ENCODE data around the gene HTT. TPM values are rescaled to one million over a fixed set of nuclear protein-coding genes. Genes with fewer than 3 reads are reported as not detected.
"Not testable (repeated sequence)": the region's sequence is repeated elsewhere in the genome, so short reads cannot be mapped to it uniquely, and the experiment has no call there.

Gene HTT
- total RNA-seq, 1 donor from 2014 or later, result 50.1 TPM

DNA sequence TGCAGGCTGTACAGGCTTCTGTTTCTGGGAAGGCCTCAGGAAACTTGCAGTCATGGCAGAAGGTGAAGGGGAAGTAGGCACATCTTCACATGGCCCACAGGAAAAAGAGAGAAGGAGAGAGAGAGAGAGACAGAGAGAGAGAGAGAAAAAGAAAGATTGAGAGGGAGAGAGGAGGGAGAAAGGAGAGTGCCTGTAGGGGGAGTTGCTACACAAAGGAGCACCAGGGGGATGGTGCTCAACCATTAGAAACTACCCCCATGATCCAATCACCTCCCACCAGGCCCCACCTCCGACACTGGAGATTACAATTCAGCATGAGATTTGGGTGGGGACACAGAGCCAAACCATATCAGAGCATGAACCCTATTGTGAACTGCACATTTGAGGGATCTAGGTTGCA, 76.8 kb downstream of the HTT start:
- FAIRE-seq; DNase-seq (ENCODE audit: low spot score in 2 of 2): not testable (repeated sequence)

DNA sequence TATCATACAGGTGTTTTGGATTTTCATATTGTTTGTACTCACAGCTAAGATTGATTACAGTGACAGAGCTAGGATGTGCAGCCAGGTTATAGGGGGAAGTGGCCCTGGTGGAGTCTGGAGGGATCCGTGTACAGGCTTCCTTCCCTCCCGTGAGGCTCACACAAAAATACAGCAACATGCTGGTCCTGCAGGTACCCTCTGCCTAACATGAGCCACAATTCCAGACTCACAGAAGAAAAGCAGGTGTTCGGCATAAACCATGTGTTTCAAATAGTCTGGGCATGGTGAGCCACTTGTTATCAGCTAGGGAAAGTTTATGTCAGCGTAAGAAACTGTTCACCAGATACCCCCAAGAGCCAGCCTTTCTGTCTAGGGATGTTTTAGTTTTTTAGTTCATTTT, 82.9 kb downstream of the HTT start:
- FAIRE-seq (no peak), DNase-seq (ENCODE audit: low spot score in 2 of 2) (no peak)

DNA sequence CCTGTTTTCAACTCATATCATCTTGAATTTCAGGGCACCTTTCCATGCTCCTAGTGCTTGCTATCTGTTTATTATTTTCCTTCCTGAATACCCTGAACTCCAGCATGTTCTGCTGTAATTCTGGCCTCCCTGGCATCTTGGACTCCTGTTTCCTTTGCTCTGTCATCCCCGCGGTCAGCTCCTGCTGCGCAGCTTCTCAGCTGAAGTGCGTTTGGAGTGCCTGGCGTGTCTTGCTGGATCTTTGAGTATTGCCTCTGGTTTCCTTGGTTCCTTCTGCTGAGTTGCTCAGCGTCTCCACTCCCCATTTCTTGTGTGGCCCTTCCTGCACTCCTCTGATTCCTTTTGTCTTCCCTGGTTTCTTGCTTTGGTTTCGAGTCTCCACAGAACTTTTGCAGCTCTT, 84.4 kb downstream of the HTT start:
- DNase-seq (ENCODE audit: low spot score in 2 of 2), result no peak

DNA sequence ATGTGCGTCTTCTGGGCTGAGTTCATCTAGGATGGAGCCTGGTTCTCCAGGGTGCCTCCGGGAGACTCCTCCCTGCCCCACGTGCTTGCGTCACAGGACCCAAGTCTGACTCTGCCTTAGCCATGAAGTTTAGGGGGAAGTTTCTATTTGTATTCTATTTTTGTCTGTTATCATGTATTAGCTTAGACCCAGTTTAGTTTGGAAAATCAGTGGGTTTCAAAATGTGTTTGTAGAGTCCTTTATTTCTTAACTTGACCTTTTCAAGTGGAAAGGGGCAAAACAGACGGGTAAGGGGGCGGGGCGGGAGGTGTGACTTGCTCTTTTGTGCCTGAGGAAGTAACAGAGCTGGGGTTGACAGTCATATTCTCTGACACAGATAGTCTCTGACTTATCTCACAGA, 86.0 kb downstream of the HTT start:
- DNase-seq (ENCODE audit: low spot score in 2 of 2) (no peak), FAIRE-seq (no peak)

More for the DNA sequence above, 84.4 kb downstream of the HTT start:
- FAIRE-seq, result no peak

DNA sequence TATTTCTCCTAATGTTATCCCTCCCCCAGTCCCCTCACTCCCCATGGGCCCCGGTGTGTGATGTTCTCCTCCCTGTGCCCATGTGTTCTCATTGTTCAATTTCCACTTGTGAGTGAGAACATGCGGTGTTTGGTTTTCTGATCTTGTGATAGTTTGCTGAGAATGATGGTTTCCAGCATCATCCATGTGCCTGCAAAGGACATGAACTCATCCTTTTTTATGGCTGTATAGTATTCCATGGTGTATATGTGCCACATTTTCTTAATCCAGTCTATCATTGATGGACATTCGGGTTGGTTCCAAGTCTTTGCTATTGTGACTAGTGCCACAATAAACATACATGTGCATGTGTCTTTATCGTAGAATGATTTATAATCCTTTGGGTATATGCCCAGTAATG, 86.6 kb downstream of the HTT start:
- not testable (repeated sequence) for DNase-seq (ENCODE audit: low spot score in 2 of 2); FAIRE-seq

DNA sequence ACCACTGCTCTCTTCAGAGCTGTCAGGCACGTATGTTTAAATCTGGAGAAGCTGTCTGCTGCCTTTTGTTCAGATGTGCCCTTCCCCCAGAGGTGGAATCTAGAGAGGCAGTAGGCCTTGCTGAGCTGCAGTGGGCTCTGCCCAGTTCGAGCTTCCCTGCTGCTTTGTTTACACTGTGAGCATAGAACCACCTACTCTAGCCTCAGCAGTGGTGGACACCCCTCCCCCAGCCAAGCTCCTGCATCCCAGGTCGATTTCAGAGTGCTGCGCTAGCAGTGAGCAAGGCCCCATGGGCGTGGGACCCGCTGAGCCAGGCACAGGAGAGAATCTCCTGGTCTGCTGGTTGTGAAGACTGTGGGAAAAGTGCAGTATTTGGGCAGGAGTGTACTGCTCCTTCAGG, 92.0 kb downstream of the HTT start:
- not testable (repeated sequence) for FAIRE-seq; DNase-seq (ENCODE audit: low spot score in 2 of 2)

DNA sequence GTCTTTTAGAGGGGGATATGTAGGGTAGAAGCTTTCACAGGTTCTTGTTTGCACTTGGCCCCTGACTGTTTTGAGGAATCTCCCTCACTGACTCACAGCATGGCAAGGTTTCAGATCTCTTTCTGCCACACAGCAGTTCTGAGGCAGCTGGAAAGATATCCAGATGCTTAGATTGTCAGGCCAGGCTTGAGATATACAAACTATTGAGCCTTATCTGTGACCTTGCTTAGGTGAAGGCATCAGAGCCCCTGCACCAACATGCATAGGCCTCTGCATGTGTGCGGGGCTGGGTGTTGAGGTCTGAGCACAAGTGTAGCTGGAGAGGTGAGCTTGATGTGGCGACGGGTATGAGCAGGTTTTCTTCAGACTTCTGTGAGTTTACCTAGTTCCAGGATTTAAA, 93.5 kb downstream of the HTT start:
- no peak for FAIRE-seq

DNA sequence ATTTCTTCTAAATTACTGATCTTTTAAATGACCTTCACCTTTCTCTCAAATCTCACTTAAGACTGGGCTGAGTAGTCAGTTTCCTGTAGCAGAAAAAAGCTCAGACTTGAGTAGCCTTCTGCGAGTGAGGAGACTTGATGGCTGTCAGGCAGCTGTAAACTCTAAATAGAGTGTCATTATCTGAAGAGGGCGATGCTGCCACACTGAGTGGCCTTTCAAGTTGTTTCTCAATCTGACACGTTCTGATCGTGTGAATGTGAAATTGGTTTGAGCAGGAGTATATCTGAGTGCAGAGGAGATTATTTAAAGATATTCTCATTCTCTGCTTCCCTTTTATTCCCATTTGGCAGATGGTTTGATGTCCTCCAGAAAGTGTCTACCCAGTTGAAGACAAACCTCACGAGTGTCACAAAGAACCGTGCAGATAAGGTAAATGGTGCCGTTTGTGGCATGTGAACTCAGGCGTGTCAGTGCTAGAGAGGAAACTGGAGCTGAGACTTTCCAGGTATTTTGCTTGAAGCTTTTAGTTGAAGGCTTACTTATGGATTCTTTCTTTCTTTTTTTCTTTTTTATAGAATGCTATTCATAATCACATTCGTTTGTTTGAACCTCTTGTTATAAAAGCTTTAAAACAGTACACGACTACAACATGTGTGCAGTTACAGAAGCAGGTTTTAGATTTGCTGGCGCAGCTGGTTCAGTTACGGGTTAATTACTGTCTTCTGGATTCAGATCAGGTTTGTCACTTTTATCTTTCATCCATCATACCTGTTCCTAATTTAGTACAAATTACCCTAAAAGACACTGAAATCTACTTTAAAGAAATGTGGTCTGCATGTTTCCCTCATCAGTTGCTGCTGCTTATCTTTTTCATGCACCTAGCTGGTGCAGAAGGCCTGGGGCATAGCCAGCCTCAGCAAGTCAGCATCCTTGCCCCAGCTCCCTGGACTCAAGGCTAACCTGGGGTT, 100.2 kb downstream of the HTT start:
- FAIRE-seq (no peak), DNase-seq (ENCODE audit: low spot score in 2 of 2) (no peak)

More for the DNA sequence above, 93.5 kb downstream of the HTT start:
- DNase-seq (ENCODE audit: low spot score in 2 of 2), result no peak

DNA sequence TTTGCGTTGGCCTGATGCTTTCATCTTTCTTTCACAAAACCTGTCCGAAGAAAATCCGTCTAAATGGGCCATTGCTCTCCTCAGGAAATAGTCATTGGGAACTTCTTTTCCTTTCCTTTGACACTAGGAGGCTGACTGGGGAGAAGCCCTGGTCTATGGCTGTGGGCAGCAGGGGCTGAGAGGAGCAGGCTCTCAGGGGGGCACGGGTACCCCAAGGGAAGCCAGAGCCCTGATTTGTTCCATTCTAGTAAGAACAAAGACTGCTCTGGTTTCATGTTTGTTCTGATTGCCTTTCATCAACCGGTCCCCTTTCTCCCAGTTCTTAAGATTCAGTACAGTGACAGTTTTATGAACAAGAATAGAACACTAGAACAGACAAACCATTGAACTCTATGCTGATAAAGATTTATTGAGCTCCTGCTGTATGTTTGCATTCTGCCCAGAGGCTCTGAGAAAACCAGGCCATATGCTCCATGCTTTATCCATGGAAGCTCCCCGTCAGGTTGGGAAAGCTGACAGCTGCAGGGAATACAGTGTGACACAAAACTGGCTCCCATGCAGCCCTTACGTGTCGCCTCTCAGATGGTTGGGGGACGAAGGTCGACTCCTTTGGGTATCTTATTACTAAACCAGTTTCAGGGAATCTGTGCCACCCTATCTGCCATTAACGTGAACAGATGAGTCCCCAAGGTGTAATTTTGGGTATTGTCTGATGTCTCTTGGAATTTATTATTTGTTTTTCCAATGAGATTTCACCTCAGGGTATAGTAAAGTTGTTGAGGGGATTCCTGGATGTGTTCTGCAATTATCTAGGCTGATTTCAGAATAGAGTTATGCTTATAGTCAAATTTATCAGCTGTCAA, 102.1 kb downstream of the HTT start:
- no peak for DNase-seq (ENCODE audit: low spot score in 2 of 2)
- FAIRE-seq, result no peak

DNA sequence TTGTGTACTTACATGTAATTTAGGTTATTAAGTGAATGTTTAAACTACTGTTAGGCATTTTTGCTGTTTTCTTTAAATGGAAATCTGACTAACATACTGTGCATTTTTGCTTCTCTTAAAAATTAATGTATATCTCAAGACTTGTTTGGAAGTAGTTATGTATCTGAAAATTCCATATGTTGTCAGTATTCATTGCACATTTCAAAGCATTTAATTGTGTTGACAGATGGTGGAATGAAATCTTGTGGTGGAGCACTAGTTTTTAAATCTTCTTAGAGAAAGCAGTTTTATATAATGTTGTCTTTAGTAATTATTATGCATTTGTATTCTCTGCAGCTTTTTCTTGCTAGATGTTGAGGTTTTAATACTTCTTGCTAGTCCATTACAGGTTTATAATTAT, 102.9 kb downstream of the HTT start:
- FAIRE-seq (no peak), DNase-seq (ENCODE audit: low spot score in 2 of 2) (no peak)

DNA sequence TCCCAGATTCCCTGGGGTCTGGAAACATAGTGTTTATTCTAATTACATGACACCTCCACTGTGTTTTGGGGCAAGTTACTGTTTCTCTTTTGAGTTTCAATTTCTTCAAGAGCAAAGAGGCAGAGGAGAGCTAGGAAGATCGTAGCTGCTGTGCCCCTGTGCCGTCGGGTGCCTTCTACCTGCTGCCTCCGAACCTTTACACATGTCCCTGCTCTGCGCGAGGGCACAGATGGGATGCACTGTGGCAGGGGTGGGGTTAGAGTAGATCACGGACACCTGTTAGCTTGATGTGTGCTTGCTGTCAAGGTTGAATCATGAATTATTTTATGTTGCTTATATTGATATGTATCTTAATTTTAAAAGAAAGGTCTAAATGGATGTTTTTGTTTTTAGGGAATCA, 103.4 kb downstream of the HTT start:
- no peak for DNase-seq (ENCODE audit: low spot score in 2 of 2)
- no peak for FAIRE-seq

DNA sequence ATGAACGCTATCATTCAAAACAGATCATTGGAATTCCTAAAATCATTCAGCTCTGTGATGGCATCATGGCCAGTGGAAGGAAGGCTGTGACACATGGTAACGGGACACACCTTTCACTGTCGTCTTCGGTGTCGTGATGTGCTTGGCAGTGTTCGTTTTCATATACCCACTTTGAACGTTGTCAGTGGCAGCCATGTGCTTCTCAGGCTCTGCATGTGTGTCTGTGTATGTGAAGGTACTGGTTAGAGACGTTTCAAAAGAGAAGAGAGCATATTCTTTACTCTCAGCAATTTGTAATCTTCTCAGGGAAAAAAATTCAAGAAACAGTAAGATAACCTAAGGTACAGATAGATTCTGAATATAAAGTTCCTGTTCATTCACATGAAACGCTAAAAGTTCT, 103.9 kb downstream of the HTT start:
- FAIRE-seq (no peak), DNase-seq (ENCODE audit: low spot score in 2 of 2) (no peak)

DNA sequence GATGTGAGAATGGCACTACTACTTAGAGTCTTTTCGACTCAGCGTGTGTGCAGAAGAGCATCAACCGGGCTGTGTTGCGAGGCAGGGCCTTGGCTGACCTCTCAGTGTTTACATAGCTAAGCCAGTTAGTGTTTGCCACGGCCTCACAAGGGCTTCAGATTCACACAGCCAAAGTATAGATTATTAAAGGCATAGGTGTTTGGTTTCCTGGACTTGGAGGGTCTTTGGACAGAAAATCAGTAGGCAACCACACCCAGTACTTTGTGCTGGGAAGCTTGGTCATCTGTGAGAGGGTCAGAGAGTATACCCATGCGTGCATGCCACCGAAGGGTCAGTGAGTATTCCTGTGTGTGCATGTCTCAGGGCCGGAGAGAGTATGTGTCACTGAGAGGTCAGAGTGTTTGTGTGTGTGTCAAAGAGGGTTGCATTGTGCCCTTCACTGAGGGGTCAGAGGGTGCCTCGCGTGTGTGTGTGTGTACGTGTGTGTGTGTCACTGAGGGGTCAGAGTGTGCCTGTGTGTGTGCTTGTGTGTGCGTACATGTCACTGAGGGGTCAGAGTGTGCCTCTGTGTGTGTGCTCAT, 104.7 kb downstream of the HTT start:
- DNase-seq (ENCODE audit: low spot score in 2 of 2) (no peak), FAIRE-seq (no peak)

DNA sequence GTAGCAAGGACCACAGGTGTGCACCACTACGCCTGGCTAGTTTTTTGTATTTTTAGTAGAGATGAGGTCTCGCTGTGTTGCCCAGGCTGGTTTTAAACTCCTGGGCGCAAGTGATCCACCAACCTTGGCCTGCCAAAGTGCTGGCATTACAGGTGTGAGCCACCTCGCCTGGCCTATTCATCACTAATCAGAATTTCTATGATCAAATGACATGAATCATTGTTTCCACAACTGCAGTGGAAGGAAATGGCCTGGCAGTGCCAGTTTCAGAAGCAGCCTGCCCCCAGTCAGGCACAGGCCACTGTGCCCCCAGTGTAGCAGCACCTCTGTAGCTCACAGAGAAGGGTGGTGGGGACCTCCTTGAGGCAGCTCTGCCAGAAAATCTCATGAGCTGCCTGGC, 108.5 kb downstream of the HTT start:
- DNase-seq (ENCODE audit: low spot score in 2 of 2), result no peak
- no peak for FAIRE-seq

DNA sequence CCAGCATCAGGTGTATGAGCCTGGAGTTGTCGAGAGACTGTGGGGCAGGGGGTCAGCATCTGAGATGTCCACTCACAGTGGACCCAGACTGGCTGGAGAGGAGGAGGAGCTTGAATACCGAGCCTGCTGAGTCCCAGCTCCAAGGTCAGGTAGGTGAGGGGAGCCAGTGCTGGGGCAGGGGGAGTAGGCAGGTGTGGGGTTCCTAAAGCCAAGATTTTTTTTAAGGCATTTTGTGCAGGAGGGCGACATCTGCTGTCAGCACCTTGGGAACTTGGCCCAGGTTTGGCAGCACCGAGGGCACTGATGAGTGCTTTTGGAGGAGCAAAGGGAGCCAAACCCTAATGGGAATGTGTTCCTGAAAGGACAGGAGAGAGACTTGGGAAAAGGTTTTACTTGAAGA, 110.2 kb downstream of the HTT start:
- FAIRE-seq, result no peak

DNA sequence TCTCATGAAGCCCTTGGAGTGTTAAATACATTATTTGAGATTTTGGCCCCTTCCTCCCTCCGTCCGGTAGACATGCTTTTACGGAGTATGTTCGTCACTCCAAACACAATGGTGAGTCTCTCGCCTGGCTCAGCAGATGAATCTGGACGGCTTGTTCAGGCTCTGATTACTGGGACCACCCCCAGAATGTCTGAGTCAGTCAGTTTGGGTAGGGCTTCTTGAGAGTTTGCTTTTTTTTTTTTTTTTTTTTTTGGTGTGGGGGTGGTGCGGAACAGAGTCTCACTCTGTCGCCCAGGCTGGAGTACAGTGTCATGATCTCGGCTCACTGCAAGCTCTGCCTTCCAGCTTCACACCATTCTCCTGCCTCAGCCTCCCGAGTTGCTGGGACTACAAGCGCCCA, 112.1 kb downstream of the HTT start:
- no peak for FAIRE-seq
- DNase-seq (ENCODE audit: low spot score in 2 of 2), result no peak

More for the DNA sequence above, 110.2 kb downstream of the HTT start:
- DNase-seq (ENCODE audit: low spot score in 2 of 2), result no peak

DNA sequence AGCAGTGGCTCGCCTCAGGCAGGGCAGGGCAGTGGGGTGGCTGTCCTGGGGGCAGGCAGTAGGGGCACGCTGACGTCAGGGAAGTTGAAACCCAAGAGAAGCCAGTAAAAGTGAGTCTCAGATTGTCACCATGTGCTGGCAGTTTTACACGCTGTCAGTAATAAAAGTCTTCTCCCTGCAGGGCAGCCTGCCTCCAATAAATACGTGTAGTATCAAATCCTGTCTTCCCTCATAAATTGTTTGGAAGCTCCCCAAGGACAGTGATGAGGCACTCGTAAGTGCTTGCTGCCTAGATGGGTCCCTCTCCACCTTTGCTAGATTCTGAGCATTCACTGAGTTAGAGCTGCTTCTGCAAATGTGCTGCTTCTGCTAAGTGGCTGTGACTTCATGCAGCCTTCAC, 113.6 kb downstream of the HTT start:
- no peak for DNase-seq (ENCODE audit: low spot score in 2 of 2)
- FAIRE-seq, result no peak

DNA sequence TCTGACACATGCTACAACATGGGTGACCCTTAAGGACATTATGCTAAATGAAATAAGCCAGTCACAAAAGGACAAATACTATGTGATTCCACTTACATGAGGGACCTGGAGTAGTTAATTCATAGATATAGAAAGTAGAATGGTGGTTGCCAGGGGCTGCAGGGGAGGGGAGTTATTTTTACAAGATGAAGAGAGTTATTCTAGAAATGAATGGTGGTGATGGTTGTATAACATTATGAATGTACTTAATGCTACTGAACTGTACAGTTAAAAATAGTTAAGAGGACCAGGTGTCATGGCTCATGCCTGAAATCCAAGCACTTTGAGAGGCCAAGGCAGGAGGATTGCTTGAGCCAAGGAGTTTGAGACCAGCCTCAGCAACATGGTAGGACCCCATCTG, 115.0 kb downstream of the HTT start:
- FAIRE-seq, result no peak
- DNase-seq (ENCODE audit: low spot score in 2 of 2), result no peak

DNA sequence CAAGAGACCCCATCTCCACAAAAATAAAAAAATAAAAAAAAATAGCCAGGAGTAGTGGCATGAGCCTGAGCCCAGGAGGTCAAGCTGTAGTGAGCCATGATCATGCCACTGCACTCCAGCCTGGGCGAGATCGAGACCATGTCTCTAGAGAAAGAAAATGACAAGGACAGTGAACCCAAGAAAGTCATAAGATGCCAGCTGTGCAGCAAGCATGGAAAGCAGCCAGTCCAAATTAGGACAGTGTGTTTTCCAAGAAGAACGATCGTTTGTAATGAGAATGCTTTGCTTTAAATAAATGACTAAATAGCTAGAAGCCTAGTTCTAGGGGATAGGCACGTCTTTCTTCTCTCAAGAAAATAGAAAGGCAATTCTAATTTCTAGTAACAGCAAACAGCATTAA, 116.1 kb downstream of the HTT start:
- DNase-seq (ENCODE audit: low spot score in 2 of 2) (no peak), FAIRE-seq (no peak)

DNA sequence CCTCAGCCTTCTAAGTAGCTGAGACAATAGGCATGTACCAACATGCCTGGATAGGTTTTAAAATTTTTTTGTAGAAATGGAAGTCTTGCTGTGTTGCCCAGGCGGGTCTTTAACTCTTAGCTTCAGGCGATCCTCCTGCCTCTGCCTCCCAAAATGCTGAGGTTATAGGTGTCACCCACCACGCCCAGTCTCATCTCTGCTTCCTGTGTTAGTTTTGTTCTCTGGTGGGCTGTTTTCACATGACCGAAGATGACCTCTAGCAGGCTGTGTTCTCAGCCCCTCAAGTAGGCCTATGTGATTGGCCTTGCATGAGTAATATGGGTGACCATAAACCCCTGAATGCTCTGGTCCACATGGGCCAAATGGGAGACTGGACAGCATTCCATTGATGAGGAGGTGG, 117.7 kb downstream of the HTT start:
- FAIRE-seq, result no peak
- no peak for DNase-seq (ENCODE audit: low spot score in 2 of 2)

DNA sequence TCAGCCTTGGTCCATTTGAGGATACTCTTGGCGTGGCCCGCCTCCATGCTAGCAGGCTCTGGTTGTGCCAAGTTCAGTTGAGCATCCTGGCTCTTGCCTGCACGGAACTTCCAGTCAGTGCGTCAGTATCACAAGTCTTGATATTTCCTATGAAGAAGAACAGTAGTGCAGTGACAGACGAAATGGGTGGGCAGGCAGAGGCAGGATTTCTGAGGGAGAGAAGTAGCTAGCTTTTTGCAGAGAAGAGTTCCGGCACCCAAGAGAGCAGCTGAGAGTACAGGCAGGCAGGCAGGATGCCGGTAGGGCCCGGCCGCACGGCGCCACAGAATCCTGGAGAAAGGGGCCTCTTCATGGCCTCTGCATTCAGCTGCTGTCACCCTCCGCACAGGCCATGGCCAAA, 118.3 kb downstream of the HTT start:
- FAIRE-seq, result no peak

More for the DNA sequence above, 118.3 kb downstream of the HTT start:
- DNase-seq (ENCODE audit: low spot score in 2 of 2), result no peak
